Inferior parietal cortex (tissue), 1 donor: ENCODE results near the gene MB.

ENCODE experiments used
- DNase-seq: peaks from one replicate; pipeline ENCODE4 v3.0.0-alpha.2; 2016; ENCODE audit errors: extremely low spot score

The MB gene

GRCh38 chr22:35597692-35598395 is 19.3 kb downstream of the MB start:
- DNase-seq: no peak

- DNase-seq: no peak
These were observed 20.3 kb downstream of the MB start for GRCh38 chr22:35596821-35597220.

- no peak for DNase-seq
These were observed 22.4 kb downstream of the MB start for GRCh38 chr22:35594686-35595085.

- DNase-seq: no peak
These were observed 23.1 kb downstream of the MB start for GRCh38 chr22:35593891-35594470.

- no peak for DNase-seq
These were observed 23.8 kb downstream of the MB start for GRCh38 chr22:35593071-35593890.

- DNase-seq: no peak
These were observed 24.6 kb downstream of the MB start for GRCh38 chr22:35592418-35592967.

GRCh38 chr22:35591714-35592417 is 25.3 kb downstream of the MB start:
- DNase-seq: no peak

- no peak for DNase-seq
These were observed 26.4 kb downstream of the MB start for GRCh38 chr22:35590634-35591295.

GRCh38 chr22:35589756-35590093 is 27.4 kb downstream of the MB start:
- no peak for DNase-seq

- no peak for DNase-seq
These were observed 27.9 kb downstream of the MB start for GRCh38 chr22:35589071-35589755.

GRCh38 chr22:35587896-35588295 is 29.2 kb downstream of the MB start:
- DNase-seq: no peak

- DNase-seq: no peak
These were observed 29.7 kb downstream of the MB start for GRCh38 chr22:35587447-35587870.

GRCh38 chr22:35586771-35587170 is 30.4 kb downstream of the MB start:
- DNase-seq: no peak

- DNase-seq: peak; percentile 69
These were observed 34.1 kb downstream of the MB start for GRCh38 chr22:35582861-35583670.

- no peak for DNase-seq
These were observed 34.8 kb downstream of the MB start for GRCh38 chr22:35582218-35582860.

GRCh38 chr22:35581023-35581413 is 36.1 kb downstream of the MB start:
- DNase-seq: no peak

GRCh38 chr22:35580351-35581022 is 36.6 kb downstream of the MB start:
- no peak for DNase-seq

- DNase-seq: no peak
These were observed 38.1 kb downstream of the MB start for GRCh38 chr22:35578836-35579575.
